GM23248 (cell line): Measurements from ENCODE around the gene PCDHA7. TPM values are rescaled to one million over a fixed set of nuclear protein-coding genes. Genes with fewer than 3 reads are reported as not detected.

Source experiments
- DNase-seq: peaks from one replicate; pipeline ENCODE4 v3.0.0-alpha.2; 2015
- H2AFZ ChIP-seq: fragments of 200-600 bp; sonication (generic); 2 replicates; pipeline ENCODE4 v1.6.1; 2016; ENCODE audit warnings: antibody characterized with exemption
- H3F3A ChIP-seq: fragments of 200-600 bp; sonication (generic); 2 replicates; pipeline ENCODE4 v1.6.1; 2016; ENCODE audit warnings: mild to moderate bottlenecking, antibody characterized with exemption, mixed run types; ENCODE audit not compliant: insufficient read depth
- H3K27ac ChIP-seq: fragments of 200-600 bp; sonication (generic); 2 replicates; pipeline ENCODE4 v1.5.1; 2016; ENCODE audit warnings: mild to moderate bottlenecking
- H3K27me3 ChIP-seq: fragments of 200-600 bp; sonication (generic); replicated peaks from 2 replicates; pipeline ENCODE4 v1.6.1; 2016; ENCODE audit warnings: mild to moderate bottlenecking; ENCODE audit not compliant: insufficient read depth
- H3K36me3 ChIP-seq: fragments of 200-600 bp; sonication (generic); 2 replicates; pipeline ENCODE4 v1.6.1; 2016; ENCODE audit warnings: low read depth, mild to moderate bottlenecking
- H3K4me1 ChIP-seq: fragments of 200-600 bp; sonication (generic); 2 replicates; pipeline ENCODE4 v1.6.1; 2016; ENCODE audit warnings: mild to moderate bottlenecking; ENCODE audit not compliant: insufficient read depth
- H3K4me2 ChIP-seq: fragments of 200-600 bp; sonication (generic); one replicate; pipeline ENCODE4 v1.6.1; 2016; ENCODE audit warnings: mild to moderate bottlenecking; ENCODE audit not compliant: unreplicated experiment
- H3K4me3 ChIP-seq: fragments of 200-600 bp; sonication (generic); 2 replicates; pipeline ENCODE4 v1.5.1; 2016; ENCODE audit warnings: mild to moderate bottlenecking
- H3K79me2 ChIP-seq: fragments of 200-600 bp; sonication (generic); 2 replicates; pipeline ENCODE4 v1.6.1; 2016; ENCODE audit warnings: mild to moderate bottlenecking; ENCODE audit not compliant: insufficient read depth
- H3K9ac ChIP-seq: fragments of 200-600 bp; sonication (generic); 2 replicates; pipeline ENCODE4 v1.6.1; 2016; ENCODE audit warnings: mild to moderate bottlenecking
- H3K9me2 ChIP-seq: fragments of 200-600 bp; sonication (generic); 2 replicates; pipeline ENCODE4 v1.6.1; 2016; ENCODE audit warnings: mixed run types, mild to moderate bottlenecking, moderate library complexity; ENCODE audit not compliant: insufficient read depth
- H3K9me3 ChIP-seq: fragments of 200-600 bp; sonication (generic); one replicate; pipeline ENCODE4 v1.6.1; 2017; ENCODE audit warnings: low read depth
- H4K20me1 ChIP-seq: fragments of 200-600 bp; sonication (generic); 2 replicates; pipeline ENCODE4 v1.6.0; 2016; ENCODE audit not compliant: insufficient read depth
- EZH2 ChIP-seq: fragments of 200-600 bp; sonication (generic); IDR thresholded peaks from 2 replicates; pipeline ENCODE4 v1.6.1; 2018; ENCODE audit warnings: antibody characterized with exemption, mild to moderate bottlenecking; ENCODE audit not compliant: insufficient read depth, poor library complexity, severe bottlenecking
- EZH2phosphoT487 ChIP-seq: fragments of 200-600 bp; sonication (generic); IDR thresholded peaks from 2 replicates; pipeline ENCODE4 v1.6.1; 2018; ENCODE audit warnings: antibody characterized with exemption, moderate library complexity, mild to moderate bottlenecking, low read depth; ENCODE audit not compliant: insufficient read depth
- whole genome bisulfite sequencing, 2 experiments: methylation state at CpG; one replicate each; pipeline ENCODE4 v1.1.6; 2015 to 2017; ENCODE audit warnings: low lambda C conversion rate in 2 of 2, low coverage in 1 of 2; ENCODE audit errors: missing lambda C conversion rate in 2 of 2; 5-methylcytosine and 5-hydroxymethylcytosine counted together
- in situ Hi-C: fragments of 300-500 bp; cut with MboI; formaldehyde crosslinking; loops from 2 replicates; pipeline ENCODE4 v1.15.0; 2020
- polyA plus RNA-seq: library from polyadenylated mRNA; unstranded; fragments of >200 nt; fragmentation: Nextera tagmentation; extraction: Ambion mirVana; gene quantifications from 2 replicates; pipeline ENCODE4 v1.2.1, GENCODE V29; 2016
- total RNA-seq: library from RNA; depleted of rRNA; stranded (reverse); fragments of >200 nt; shearing (Covaris generic); gene quantifications from 2 replicates; pipeline ENCODE4 v1.2.3, GENCODE V29; 2014

Gene PCDHA7
- total and polyA plus RNA-seq, 2 experiments from 2014 or later: not detected

DNA sequence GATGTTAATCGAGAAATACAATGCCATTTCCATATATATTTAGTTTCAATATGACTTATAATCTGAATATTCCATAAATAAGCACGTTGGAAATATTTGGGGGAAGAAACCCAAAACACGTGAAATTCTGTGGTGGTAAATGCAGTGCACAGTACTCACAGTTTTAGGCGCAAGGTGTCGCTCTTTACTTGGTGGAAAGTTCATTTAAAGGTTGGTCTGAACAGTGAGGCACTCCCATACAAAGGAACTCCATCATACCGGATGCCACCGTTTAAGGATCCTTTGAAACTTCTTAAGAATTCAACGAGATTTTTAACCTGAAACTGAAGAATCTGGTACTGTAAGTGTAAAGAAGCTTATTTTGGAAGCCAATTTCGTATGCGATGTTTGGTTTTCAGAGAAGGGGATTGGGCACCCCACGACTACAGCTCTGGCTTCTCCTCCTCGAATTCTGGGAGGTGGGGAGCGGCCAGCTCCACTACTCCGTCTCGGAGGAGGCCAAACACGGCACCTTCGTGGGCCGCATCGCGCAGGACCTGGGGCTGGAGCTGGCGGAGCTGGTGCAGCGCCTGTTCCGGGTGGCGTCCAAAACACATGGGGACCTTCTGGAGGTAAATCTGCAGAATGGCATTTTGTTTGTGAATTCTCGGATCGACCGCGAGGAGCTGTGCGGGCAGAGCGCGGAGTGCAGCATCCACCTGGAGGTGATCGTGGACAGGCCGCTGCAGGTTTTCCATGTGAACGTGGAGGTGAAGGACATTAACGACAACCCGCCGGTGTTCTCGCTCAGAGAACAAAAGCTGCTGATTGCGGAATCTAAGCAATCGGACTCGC is 34.9 kb downstream of the PCDHA7 start, which contains the start of gene PCDHA11:
Gene PCDHA11 (plus strand): TSS at position 237 of the 834 bp plus-strand sequence. CDS start 147 bp downstream, at position 384.
- H3K27me3 ChIP-seq: no peaks in the 10 kb centered on the region
- H3K4me3 ChIP-seq: no peak within 1 kb of the TSS
- in situ Hi-C loops: no loop called here
- no peaks in the 10 kb centered on the region for H3K9me2 ChIP-seq
- H3K4me1 ChIP-seq: no peaks in the 10 kb centered on the region
- no peak within 1 kb of the TSS for H3K4me2 ChIP-seq
- H3F3A ChIP-seq: no peaks in the 10 kb centered on the region
- H3K79me2 ChIP-seq: no peaks in the 10 kb centered on the region
- no peaks in the 10 kb centered on the region for H3K36me3 ChIP-seq
- no peak within 1 kb of the TSS for H2AFZ ChIP-seq
- no peaks in the 10 kb centered on the region for H3K9me3 ChIP-seq
- TF ChIP-seq EZH2 (no peak), EZH2phosphoT487 (no peak)
- H3K27ac ChIP-seq: no peak within 1 kb of the TSS
- H3K9ac ChIP-seq: no peak within 1 kb of the TSS
- no peaks in the 10 kb centered on the region for H4K20me1 ChIP-seq
- DNase-seq: peak; percentile 2
- 13 to 14% methylated on average over 41 of the region's 41 CpGs for WGBS, 2 experiments

DNA sequence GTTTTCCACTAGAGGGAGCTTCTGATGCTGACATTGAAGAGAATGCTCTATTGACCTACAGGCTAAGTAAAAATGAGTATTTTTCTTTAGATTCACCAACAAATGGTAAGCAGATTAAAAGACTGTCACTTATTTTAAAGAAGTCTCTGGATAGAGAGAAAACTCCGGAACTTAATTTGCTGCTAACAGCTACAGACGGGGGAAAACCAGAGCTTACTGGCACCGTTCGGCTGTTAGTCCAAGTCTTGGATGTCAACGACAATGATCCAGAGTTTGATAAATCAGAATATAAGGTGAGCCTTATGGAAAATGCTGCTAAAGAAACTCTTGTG is 35.5 kb downstream of the PCDHA7 start:
- no peak overlapping the region for H2AFZ ChIP-seq
- no peaks in the 10 kb centered on the region for H3K36me3 ChIP-seq
- H3K27ac ChIP-seq: no peak overlapping the region
- no peaks in the 10 kb centered on the region for H3K9me3 ChIP-seq
- in situ Hi-C loops: no loop called here
- 34 to 35% methylated on average over 5 of the region's 5 CpGs for WGBS, 2 experiments
- H3K79me2 ChIP-seq: no peaks in the 10 kb centered on the region
- no peak for DNase-seq
- no peaks in the 10 kb centered on the region for H3K4me1 ChIP-seq
- no peaks in the 10 kb centered on the region for H3K27me3 ChIP-seq
- H4K20me1 ChIP-seq: no peaks in the 10 kb centered on the region
- no peaks in the 10 kb centered on the region for H3K9me2 ChIP-seq
- H3K9ac ChIP-seq: no peak overlapping the region
- H3K4me2 ChIP-seq: no peak overlapping the region
- no peaks in the 10 kb centered on the region for H3F3A ChIP-seq
- no peak for TF ChIP-seq EZH2
- TF ChIP-seq EZH2phosphoT487: no peak
- H3K4me3 ChIP-seq: no peak overlapping the region

DNA sequence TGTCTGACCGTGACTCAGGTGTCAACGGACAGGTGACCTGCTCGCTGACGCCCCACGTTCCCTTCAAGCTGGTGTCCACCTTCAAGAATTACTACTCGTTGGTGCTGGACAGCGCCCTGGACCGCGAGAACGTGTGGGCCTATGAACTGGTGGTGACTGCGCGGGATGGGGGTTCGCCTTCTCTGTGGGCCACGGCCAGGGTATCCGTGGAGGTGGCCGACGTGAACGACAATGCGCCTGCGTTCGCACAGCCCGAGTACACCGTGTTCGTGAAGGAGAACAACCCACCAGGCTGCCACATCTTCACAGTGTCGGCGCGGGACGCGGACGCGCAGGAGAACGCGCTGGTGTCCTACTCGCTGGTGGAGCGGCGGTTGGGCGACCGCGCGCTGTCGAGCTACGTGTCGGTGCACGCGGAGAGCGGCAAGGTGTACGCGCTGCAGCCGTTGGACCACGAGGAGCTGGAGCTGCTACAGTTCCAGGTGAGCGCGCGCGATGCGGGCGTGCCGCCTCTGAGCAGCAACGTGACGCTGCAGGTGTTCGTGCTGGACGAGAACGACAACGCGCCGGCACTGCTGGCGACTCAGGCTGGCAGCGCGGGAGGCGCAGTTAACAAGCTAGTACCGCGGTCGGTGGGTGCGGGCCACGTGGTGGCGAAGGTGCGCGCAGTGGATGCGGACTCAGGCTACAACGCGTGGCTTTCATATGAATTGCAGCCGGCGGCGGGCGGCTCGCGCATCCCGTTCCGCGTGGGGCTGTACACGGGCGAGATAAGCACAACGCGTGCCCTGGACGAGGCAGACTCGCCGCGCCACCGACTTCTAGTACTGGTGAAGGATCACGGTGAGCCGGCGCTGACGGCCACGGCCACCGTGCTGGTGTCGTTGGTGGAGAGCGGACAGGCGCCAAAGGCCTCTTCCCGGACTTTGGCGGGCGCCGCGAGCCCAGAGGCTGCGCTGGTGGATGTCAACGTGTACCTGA is 36.4 kb downstream of the PCDHA7 start:
- no peaks in the 10 kb centered on the region for H3K36me3 ChIP-seq

More for the DNA sequence above, 36.4 kb downstream of the PCDHA7 start:
- DNase-seq: no peak
- Histone ChIP-seq H3K9me3 (no peaks in the 10 kb centered on the region), H3K9me2 (no peaks in the 10 kb centered on the region), H3F3A (no peaks in the 10 kb centered on the region), H4K20me1 (no peaks in the 10 kb centered on the region), H3K27me3 (no peaks in the 10 kb centered on the region), H2AFZ (no peak overlapping the region), H3K4me3 (no peak overlapping the region), H3K79me2 (no peaks in the 10 kb centered on the region), H3K27ac (no peak overlapping the region), H3K9ac (no peak overlapping the region), H3K4me2 (no peak overlapping the region), H3K4me1 (no peaks in the 10 kb centered on the region)
- in situ Hi-C loops: no loop called here
- TF ChIP-seq EZH2: no peak
- TF ChIP-seq EZH2phosphoT487: no peak
- 55 to 58% methylated on average over 107 to 114 of the region's 114 CpGs for WGBS, 2 experiments
